ENCODE results near the gene TMEM131.
"Not testable (repeated sequence)": the region's sequence is repeated elsewhere in the genome, so short reads cannot be mapped to it uniquely, and the experiment has no call there.

Gene TMEM131

GRCh38 chr2:97995734-97996624, at the start of gene TMEM131:
TMEM131 (minus strand) TSS chr2:97995948; CDS start chr2:97995662, 286 bp downstream.
- peak; percentile 88 for ATAC-seq

GRCh38 chr2:98044730-98045129, 49.0 kb upstream of the TMEM131 start:
- not testable (repeated sequence) for H3K27ac Mint-ChIP-seq, H3K4me3 Mint-ChIP-seq, H3K4me1 Mint-ChIP-seq, DNase-seq, H3K27me3 Mint-ChIP-seq, ATAC-seq
- H3K9me3 Mint-ChIP-seq = peaks cover 30 to 41% of the 10 kb centered on the region in 2 donors

More at GRCh38 chr2:97995734-97996624, at the start of gene TMEM131:
- Mint-ChIP-seq H3K4me1 (peaks cover 34% of the 10 kb centered on the region), H3K27me3 (no peaks in the 10 kb centered on the region), H3K9me3 (no peaks in the 10 kb centered on the region), H3K27ac (peak within 1 kb of the TSS; percentile 96), H3K4me3 (peak within 1 kb of the TSS; percentile 86 to 95)
- DNase-seq = peak; percentile 97

- no peak for ATAC-seq
- no peaks in the 10 kb centered on the region for H3K4me1 Mint-ChIP-seq
- no peak overlapping the region for H3K4me3 Mint-ChIP-seq
- DNase-seq = no peak
- H3K9me3 Mint-ChIP-seq = peaks cover 30 to 41% of the 10 kb centered on the region in 2 donors
- H3K27me3 Mint-ChIP-seq = no peaks in the 10 kb centered on the region
- no peak overlapping the region for H3K27ac Mint-ChIP-seq
Measured at GRCh38 chr2:98043101-98043500, 47.4 kb upstream of the TMEM131 start.

GRCh38 chr2:98040331-98040939, 44.7 kb upstream of the TMEM131 start:
- no peaks in the 10 kb centered on the region for H3K27me3 Mint-ChIP-seq
- peaks cover 26 to 28% of the 10 kb centered on the region in 2 donors for H3K9me3 Mint-ChIP-seq
- ATAC-seq = no peak
- H3K27ac Mint-ChIP-seq = no peak overlapping the region
- no peaks in the 10 kb centered on the region for H3K4me1 Mint-ChIP-seq
- DNase-seq = no peak
- no peak overlapping the region for H3K4me3 Mint-ChIP-seq

- no peak for ATAC-seq
- no peak for DNase-seq
- H3K27me3 Mint-ChIP-seq = no peaks in the 10 kb centered on the region
- H3K27ac Mint-ChIP-seq = peak overlapping the region in 1 of 2 donors; percentile 17
- H3K4me3 Mint-ChIP-seq = no peak overlapping the region
- H3K9me3 Mint-ChIP-seq = peaks cover 14 to 16% of the 10 kb centered on the region in 2 donors
- H3K4me1 Mint-ChIP-seq = no peaks in the 10 kb centered on the region
Measured at GRCh38 chr2:98039085-98039756, 43.5 kb upstream of the TMEM131 start.

- no peak overlapping the region for H3K4me3 Mint-ChIP-seq
Measured at GRCh38 chr2:98037666-98038336, 42.1 kb upstream of the TMEM131 start.

GRCh38 chr2:98037206-98037605, 41.5 kb upstream of the TMEM131 start:
- Mint-ChIP-seq H3K4me1 (no peaks in the 10 kb centered on the region), H3K4me3 (no peak overlapping the region), H3K27ac (no peak overlapping the region), H3K9me3 (peaks cover 0 to 4% of the 10 kb centered on the region in 2 donors), H3K27me3 (no peaks in the 10 kb centered on the region)
- DNase-seq = no peak
- no peak for ATAC-seq

More at GRCh38 chr2:98037666-98038336, 42.1 kb upstream of the TMEM131 start:
- Mint-ChIP-seq H3K27ac (no peak overlapping the region), H3K27me3 (no peaks in the 10 kb centered on the region), H3K4me1 (no peaks in the 10 kb centered on the region), H3K9me3 (peaks cover 0 to 4% of the 10 kb centered on the region in 2 donors)
- ATAC-seq (no peak), DNase-seq (no peak)

- no peaks in the 10 kb centered on the region for H3K4me1 Mint-ChIP-seq
- DNase-seq = no peak
- no peaks in the 10 kb centered on the region for H3K27me3 Mint-ChIP-seq
- H3K27ac Mint-ChIP-seq = no peak overlapping the region
- H3K4me3 Mint-ChIP-seq = no peak overlapping the region
- no peak for ATAC-seq
- H3K9me3 Mint-ChIP-seq = no peaks in the 10 kb centered on the region
Measured at GRCh38 chr2:98036349-98037000, 40.7 kb upstream of the TMEM131 start.

- no peaks in the 10 kb centered on the region for H3K27me3 Mint-ChIP-seq
- DNase-seq (no peak), ATAC-seq (no peak)
- H3K4me1 Mint-ChIP-seq = no peaks in the 10 kb centered on the region
- H3K9me3 Mint-ChIP-seq = no peaks in the 10 kb centered on the region
- no peak overlapping the region for H3K27ac Mint-ChIP-seq
- H3K4me3 Mint-ChIP-seq = no peak overlapping the region
Measured at GRCh38 chr2:98034745-98035144, 39.0 kb upstream of the TMEM131 start.

- Mint-ChIP-seq H3K4me3 (no peak overlapping the region), H3K9me3 (no peaks in the 10 kb centered on the region), H3K27ac (peak overlapping the region in 1 of 2 donors; percentile 23), H3K4me1 (peaks cover 13% of the 10 kb centered on the region), H3K27me3 (no peaks in the 10 kb centered on the region)
- DNase-seq = no peak
- ATAC-seq = no peak
Measured at GRCh38 chr2:98032086-98032485, 36.3 kb upstream of the TMEM131 start.

- DNase-seq = no peak
- H3K9me3 Mint-ChIP-seq = no peaks in the 10 kb centered on the region
- ATAC-seq = no peak
- no peak overlapping the region for H3K4me3 Mint-ChIP-seq
- peaks cover 18% of the 10 kb centered on the region for H3K27me3 Mint-ChIP-seq
- no peak overlapping the region for H3K27ac Mint-ChIP-seq
- peaks cover 28% of the 10 kb centered on the region for H3K4me1 Mint-ChIP-seq
Measured at GRCh38 chr2:98029718-98030222, 34.0 kb upstream of the TMEM131 start.

GRCh38 chr2:98028931-98029717, 33.4 kb upstream of the TMEM131 start:
- Mint-ChIP-seq H3K4me3 (no peak overlapping the region), H3K9me3 (no peaks in the 10 kb centered on the region), H3K4me1 (peaks cover 28% of the 10 kb centered on the region), H3K27me3 (peaks cover 18% of the 10 kb centered on the region), H3K27ac (peak overlapping the region in 1 of 2 donors; percentile 23)
- DNase-seq (no peak), ATAC-seq (no peak)

- ATAC-seq = no peak
Measured at GRCh38 chr2:98028101-98028561, 32.4 kb upstream of the TMEM131 start.

GRCh38 chr2:98027538-98027937, 31.8 kb upstream of the TMEM131 start:
- Mint-ChIP-seq H3K4me1 (peaks cover 28% of the 10 kb centered on the region), H3K9me3 (no peaks in the 10 kb centered on the region)

More at GRCh38 chr2:98028101-98028561, 32.4 kb upstream of the TMEM131 start:
- Mint-ChIP-seq H3K4me1 (peaks cover 28% of the 10 kb centered on the region), H3K4me3 (no peak overlapping the region), H3K27ac (no peak overlapping the region), H3K9me3 (no peaks in the 10 kb centered on the region), H3K27me3 (peaks cover 18% of the 10 kb centered on the region)
- DNase-seq = no peak

More at GRCh38 chr2:98027538-98027937, 31.8 kb upstream of the TMEM131 start:
- peak overlapping the region; percentile 64 to 68 for H3K4me3 Mint-ChIP-seq
- DNase-seq = no peak
- H3K27ac Mint-ChIP-seq = peak overlapping the region in 1 of 2 donors; percentile 10
- ATAC-seq = no peak
- H3K27me3 Mint-ChIP-seq = peaks cover 18% of the 10 kb centered on the region

All from stimulated activated naive CD8-positive, alpha-beta T cell treated with anti-CD3 and anti-CD28 coated beads, Interleukin-15, amount 100 ng/mL, for 72 hours (primary cell).